T-helper 22 cell (primary cell): Measurements from ENCODE around the gene NAA40.

ENCODE experiments used
- DNase-seq: peaks from one replicate; pipeline ENCODE4 v3.0.0-alpha.2; 2020; ENCODE audit warnings: low read depth

The NAA40 gene

DNA sequence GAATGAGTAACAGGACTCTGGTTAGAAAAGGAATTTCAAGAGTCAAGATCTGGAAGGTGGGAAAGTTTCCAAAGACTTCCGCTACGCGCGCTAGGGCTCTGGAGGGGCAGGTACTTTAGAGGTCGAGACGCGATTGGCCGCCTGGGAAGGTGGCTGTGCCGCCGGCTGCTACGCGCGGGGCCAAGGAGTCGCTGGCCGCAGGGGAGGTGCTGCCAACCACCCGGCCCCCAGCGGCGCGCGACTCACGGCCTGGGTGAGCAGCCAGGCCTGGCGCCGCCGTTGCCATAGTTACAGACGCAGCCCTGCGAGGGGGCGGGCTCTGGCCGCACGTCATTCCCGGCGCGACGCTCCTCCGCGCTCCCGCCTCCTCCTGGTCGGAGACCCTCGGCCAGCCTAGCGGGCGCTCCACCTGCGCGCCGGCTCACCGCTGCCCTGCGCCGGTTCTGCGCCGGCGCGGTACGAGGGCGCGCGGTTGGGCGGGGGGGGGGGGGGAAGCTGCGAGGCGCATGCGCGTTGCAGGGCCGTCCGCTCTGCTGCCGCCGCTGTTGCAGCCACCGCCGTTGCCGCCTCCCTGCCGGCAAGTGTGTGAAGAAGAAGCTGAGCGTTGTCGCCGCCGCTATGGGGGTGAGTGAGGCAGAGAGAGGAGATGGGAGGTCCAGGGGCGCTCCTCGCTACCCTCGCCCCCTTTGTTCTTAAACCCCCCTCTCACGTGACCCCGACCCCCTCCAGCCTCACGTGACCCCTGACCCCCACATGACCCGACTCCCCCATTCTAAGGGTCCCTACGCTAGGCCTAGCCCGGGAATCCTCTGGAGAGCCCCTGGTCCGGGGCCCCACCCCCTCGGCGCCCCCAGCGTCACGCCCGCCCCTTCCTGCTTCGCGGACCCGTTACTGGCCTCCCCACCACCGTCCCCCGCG, at the start of gene NAA40:
TSS of gene NAA40 (plus strand) at position 524 of the 918 bp plus-strand sequence. CDS start at position 619, 95 bp downstream.
- peak; percentile 91 for DNase-seq

DNA sequence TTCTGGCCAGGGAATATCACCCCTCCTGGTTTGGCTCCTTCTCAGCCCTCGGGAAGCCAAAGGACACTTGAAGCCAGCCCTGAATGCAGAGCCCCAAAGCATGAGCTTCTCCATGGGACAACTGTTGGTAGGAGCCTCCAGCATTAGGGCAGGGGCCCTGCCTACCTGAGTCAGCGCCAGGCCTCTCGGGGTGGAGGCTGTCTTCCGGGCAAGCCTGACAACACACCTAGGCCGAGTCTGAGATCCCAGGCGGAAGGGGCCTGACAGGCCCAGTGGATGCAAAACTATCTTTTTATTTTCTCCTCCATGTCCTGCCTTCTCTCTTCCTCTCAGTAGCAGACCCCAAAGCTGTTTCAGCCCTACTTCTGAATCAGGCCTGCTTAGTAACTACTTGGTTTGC, 49.5 kb upstream of the NAA40 start:
- DNase-seq: no peak

DNA sequence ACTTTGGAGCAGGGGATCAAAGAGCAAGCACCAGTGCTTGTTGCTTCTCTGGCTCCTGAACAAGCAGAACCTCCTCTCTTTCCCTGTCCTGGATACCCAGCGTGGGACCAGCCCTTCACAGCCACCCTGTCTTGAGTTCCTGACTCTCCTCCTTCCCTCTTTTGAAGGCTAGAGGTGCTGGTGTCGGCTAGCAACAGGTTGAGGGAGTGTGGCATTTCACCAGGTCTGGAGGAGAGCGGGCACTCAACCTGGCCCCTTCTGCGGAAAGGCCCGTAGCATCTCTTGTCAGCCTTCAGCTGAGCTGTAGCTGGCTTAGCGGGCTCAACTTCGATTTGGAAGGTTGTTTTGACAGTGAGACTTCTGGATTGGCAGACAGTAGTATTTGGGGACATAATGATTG, 48.4 kb upstream of the NAA40 start:
- DNase-seq: no peak

DNA sequence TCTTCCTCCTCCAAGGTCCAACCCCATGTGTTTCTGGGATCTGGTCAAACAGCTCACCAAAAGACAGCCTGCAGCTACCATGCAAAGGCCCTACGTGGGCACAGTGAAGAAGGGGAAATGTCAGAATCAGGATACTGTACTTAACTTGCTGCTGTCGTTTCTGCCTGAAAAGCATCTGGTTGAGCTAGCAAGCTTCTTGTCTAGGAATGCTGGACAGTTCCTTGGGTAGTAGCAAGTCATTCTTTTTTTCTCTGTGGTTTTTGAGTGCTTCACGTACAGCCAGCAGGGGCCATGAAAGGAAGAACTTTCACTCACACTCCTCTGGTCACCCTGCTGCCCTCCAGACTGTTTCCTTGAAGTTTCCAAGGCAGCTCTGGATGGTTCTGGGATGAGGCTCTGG, 46.6 kb upstream of the NAA40 start:
- DNase-seq: no peak

DNA sequence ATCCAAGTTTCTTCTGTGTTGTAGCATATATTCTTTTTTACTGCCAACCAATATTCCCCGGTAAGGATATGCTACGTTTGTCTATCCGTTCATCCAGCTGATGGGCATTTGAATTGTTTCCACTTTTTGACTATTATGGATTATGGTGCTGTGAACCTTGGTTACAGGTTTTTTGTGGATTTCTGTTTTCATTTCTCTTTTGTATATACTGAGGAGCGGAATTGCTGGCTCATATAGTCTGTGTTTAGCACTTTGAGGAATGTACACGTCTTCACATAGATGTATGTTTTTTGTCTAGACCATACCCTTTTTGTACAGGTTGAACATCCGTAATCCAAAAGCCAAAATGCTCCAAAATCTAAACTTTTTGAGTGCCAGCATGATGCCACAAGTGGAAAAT, 45.4 kb upstream of the NAA40 start:
- no peak for DNase-seq

DNA sequence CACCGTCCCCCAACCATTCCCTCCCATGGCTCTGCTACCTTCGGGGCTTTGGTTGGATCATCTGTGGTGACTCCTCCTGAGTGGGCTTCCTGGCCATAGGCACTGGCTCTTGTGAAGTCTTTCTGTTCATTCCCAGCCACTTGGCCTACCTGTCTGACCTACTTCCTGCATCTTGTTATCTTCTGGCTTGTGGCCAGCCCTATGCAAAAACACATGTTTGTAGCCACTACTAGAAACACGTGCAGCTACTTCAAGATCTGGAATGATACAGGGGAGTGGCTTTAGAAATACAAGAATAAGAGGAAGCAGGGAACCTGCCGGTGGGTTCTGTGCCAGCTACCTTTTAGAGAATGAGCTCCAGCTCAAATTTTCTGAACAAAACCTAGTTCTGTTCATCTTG, 42.7 kb upstream of the NAA40 start:
- no peak for DNase-seq

GRCh38 chr11:63897459-63898146, 41.2 kb upstream of the NAA40 start:
- no peak for DNase-seq

- no peak for DNase-seq
Observed at GRCh38 chr11:63901660-63902059, 37.1 kb upstream of the NAA40 start.

- DNase-seq: no peak
Observed at GRCh38 chr11:63903884-63904283, 34.9 kb upstream of the NAA40 start.

GRCh38 chr11:63904743-63905142, 34.1 kb upstream of the NAA40 start:
- DNase-seq: no peak

GRCh38 chr11:63905179-63905578, 33.6 kb upstream of the NAA40 start:
- DNase-seq: no peak

DNA sequence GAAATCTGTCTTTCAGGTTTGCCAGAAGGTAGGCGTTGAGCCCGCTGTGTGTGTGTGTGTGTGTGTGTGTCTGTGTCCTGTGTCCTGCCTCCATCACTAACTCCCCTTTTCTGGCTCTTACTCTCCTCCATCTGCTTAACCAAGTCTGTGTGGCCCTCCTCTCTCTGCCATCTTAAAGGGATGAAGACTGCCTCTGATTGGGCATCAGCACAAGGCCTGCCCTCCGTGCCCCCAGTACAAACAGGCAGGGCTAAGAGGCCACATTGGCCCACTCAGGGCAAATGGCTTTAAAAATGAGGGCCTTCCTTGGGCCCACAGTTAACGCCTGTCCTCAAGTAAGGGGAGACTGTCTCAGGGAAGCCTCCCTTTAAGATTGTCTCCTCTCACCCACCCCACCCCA, 32.7 kb upstream of the NAA40 start:
- DNase-seq: no peak

- peak; percentile 21 for DNase-seq
Observed at GRCh38 chr11:63906585-63906984, 32.2 kb upstream of the NAA40 start.

GRCh38 chr11:63907063-63907462, 31.7 kb upstream of the NAA40 start:
- no peak for DNase-seq

- no peak for DNase-seq
Observed at GRCh38 chr11:63907808-63908530, 30.8 kb upstream of the NAA40 start.

DNA sequence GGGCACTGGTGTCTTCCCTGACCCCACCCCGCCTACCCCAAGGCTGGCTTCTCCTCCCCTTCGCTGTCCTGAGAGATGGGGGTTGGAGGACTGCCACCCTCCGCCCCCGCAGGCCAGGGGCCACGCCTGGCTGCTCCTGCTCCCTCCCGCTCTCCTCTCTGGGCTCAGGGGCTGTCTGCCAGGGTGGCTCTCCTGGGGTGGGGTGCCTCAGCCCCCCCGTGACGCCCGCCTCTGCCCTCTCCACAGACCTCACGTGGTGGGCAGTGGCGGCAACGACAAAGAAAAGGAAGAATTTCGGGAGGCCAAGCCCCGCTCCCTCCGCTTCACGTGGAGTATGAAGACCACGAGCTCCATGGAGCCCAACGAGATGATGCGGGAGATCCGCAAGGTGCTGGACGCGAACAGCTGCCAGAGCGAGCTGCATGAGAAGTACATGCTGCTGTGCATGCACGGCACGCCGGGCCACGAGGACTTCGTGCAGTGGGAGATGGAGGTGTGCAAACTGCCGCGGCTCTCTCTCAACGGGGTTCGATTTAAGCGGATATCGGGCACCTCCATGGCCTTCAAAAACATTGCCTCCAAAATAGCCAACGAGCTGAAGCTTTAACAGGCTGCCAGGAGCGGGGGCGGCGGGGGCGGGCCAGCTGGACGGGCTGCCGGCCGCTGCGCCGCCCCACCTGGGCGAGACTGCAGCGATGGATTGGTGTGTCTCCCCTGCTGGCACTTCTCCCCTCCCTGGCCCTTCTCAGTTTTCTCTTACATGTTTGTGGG, 30.0 kb upstream of the NAA40 start:
- no peak for DNase-seq

DNA sequence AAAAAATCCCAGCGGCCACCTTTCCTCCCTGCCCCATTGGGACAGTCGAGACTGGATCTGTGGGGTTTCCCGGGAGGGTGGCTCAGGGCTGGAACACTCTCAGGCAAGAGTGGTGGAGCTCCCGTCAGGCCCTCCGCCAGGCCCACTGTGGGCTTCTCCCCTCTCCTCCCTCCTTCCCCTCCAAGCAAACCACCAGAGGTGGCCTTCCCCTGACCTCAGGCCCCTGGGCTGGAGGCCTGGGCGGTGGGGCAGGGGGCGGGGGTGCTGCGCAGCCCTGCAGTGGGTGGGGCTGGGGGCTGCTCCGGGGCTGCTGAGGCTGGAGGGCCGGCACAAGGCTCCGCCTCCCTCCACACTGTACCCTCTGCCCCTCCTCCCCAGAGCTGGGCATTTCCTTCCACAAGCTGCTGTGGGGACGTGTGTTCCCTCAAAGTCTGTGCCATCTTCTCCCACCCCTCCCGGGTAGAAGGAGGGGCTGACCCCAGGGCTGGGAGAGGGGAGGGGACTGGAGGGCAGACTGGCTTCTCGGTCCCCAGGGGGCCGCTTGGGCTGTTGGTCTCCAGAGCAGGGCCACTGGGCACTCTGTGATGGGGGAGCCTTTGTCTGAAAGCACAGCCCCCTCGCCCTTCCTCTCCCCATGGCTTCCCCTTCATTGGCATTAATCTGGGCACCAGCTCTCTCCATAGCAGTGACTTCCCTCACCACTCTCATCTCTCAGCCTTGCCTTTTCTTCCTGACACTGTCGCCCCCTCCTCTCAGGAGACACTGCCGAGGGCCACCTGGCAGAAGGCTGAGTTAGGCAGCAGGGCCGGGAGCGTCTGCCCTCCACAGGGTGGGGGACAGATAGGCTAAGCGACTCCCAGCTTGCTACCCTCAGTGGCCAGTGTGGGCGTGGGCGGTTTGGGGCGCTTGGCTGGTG, 29.0 kb upstream of the NAA40 start:
- DNase-seq: no peak

DNA sequence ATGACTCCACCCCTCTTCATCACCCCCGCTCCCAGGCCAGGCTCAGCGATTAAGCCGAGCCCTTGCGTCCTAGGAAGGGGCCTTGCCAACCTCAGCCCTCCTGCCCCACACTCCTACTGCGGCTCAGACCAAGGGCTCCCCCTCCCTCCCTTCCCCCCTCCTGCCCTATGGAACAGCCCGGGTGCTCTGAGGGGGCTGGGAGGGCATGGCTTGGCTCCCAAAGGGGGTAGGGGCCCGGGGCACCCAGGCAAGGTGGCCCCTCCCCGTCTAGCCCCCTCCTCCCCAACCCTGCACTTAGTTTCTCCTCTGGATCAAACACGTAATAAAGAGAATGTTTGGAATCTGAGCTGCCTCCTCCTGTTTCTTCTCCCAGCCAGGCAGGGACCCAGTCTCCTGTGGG, 28.1 kb upstream of the NAA40 start:
- no peak for DNase-seq

DNA sequence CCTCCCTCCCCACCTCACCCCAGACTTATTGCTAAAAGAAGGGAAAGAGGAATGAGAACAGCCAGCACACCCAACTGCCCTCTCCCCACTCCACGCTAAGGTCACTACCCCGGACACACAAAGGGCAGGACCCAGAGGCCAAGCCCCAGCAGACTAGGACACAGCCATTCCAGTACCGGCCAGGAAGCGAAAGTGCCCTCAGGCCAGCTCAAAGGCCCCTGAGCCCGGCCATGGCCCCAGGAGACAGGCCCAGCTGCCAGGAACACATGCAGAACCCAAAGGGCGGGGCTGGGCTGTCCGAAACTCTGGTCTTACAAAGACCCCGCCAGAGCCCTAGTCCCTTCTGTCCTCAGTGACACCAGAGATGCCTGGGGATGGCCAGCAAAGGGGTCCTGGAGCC, 27.4 kb upstream of the NAA40 start:
- DNase-seq: no peak

DNA sequence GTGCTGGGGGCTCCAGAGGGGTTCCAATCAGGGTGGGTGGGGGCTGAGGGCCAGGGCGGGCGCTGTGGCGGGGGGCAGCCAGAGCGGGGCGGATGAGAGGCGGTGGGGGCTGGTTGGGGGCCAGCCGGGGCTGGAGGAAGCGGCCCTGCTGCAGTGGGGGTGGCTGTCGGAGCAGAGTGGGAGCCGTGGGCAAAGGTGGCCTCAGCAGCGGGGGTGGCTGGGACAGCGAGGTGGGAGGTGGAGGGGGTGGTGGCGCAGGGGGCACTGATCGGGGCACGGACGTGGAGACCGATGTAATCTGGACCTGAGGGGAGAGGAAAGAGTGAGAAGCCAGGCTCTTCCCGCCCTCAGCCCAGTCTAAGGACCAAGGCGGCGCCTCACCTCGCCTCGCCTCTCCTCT, 26.9 kb upstream of the NAA40 start:
- DNase-seq: no peak

GRCh38 chr11:63912678-63913077, 26.1 kb upstream of the NAA40 start:
- no peak for DNase-seq
